HG02870 (cell line): ENCODE measurements around the gene ZRANB1.

Experiments used
- ATAC-seq: cut with Tn5 transposase; IDR thresholded peaks from one replicate; pipeline ENCODE4 v1.9.1; 2021; ENCODE audit warnings: mild to moderate bottlenecking, moderate library complexity; ENCODE audit not compliant: unreplicated experiment

ZRANB1 gene

DNA sequence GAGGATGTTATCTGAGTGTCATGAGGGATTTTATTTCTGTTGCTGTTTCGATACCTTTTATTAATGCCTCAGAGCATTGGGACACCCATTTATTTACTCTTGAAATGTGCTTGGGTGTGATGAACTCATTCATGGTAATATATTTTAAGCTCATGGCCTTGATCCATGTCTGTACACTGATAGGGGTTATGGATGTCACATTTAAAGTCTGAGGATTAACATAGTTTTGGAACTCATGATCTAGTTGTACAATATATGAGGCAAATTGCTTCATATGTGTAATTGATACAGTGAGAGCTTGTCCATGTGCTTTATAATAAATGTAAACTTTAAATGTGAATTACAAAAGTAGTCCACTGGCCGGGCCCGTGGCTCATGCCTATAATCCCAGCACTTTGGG, 23.0 kb upstream of the ZRANB1 start:
- no peak for ATAC-seq

- ATAC-seq, result no peak
These were observed 20.7 kb upstream of the ZRANB1 start for GRCh38 chr10:124921261-124921660.

DNA sequence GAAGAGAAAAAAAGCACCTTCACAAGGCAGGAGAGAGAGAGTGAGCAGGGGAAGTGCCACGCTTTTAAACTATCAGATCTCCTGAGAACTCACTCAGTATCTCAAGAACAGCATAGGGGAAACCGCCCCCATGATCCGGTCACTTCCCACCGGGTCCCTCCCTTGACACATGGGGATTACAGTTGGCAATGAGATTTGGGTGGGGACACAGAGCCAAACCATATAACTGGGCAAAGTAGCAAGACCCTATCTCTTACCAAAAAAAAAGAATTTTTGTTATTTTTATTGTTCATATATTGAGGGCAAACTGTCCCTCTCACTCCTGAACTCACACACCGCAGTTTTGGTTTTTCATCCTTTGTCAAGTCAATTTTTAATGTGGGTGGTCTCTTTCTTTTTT, 18.2 kb upstream of the ZRANB1 start:
- no peak for ATAC-seq

- ATAC-seq, result no peak
These were observed 15.4 kb upstream of the ZRANB1 start for GRCh38 chr10:124926548-124926947.

- ATAC-seq, result no peak
These were observed 13.8 kb upstream of the ZRANB1 start for GRCh38 chr10:124928087-124928486.

- no peak for ATAC-seq
These were observed 13.4 kb upstream of the ZRANB1 start for GRCh38 chr10:124928545-124928944.

DNA sequence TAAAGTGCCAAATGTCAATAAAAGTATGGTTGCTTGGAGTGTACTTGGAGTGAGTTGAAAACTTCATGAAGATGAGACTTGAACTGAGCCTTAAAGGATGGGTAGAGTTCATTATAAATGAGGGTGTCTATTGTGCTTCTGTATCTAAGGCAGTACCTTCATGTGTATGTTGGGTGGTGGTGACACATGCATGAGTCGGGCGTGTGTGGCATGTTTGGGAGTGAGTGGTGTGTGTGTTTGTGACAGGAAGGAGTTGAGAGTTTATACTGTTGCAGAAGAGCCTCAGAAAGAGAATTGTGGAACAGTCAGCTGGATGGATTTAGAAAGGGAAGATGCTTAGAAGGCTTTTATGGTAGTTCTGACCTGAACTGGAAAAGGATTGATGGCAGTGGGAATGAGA, 6.0 kb upstream of the ZRANB1 start:
- ATAC-seq, result no peak

DNA sequence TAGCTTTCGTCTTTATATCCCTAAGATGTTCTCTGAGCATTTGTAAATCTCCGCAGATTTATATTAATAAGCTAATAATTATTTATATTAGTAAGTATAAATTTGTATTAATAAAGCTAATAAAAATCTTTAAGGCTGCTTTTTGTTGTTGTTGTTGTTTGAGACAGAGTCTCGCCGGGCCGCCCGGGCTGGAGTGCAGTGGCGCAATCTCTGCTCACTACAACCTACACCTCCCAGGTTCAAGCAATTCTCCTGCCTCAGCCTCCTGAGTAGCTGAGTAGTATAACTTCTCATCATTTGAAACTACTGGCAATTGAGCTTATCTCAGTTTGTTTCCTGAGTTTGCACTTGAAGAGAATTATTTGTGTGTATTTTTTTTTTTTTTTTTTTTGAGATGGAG, 5.1 kb upstream of the ZRANB1 start:
- ATAC-seq, result no peak

GRCh38 chr10:124939290-124939689, 2.6 kb upstream of the ZRANB1 start:
- ATAC-seq, result no peak

GRCh38 chr10:124942317-124943169, 620 bp downstream of the ZRANB1 start:
- ATAC-seq, result no peak

DNA sequence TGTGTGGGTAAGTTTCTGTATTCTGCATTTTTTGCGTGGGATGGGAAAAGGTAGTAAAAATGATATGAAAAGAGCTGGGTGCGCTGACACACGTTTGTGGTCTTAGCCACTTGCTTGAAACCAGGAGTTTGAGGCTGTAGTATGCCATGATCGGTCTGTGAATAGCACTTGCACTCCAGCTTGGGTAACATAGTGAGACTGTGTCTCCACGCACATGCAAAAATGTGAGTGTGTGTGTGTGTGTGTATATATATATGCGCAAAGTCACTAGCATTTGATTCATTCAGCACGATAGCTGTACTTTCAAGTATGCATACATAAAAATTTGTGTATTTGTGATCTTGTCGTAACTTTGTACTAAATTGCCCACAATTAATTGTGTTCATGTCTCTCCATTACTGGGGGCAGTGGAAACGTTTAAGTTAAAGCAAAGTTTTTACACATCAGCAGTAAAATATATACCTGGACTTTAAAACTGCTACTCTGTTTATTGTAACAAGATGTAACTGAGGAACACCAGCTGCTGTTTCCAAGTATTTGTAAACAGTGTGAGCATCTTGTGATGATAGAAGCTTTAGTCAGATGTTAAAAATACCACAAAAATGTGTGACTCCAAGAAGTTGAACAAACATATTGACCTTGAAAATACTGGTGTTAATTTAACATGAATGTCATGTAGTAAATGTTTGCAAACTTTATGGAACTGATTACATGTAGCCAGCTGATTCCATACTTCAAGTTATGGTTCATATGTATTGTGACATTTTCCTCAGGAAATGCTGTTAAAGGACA, 1.6 kb downstream of the ZRANB1 start:
- no peak for ATAC-seq

DNA sequence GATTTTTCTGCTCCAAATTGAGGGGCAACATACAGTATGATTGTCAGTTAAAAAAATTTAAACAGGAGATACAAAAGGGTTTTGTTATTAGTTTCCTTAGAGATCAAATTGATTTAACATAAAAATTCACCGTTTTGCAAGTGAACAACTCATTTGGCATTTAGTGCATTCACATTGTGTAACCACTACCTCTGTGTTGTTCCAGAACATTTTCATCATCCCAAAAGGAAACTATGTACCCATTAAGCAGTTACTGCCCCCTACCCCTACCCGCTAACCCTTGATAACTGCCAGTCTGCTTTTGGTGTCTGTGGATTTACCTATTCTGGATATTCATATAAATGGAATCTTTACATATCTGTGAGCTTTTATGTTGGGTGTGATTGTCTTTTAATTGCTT, 3.1 kb downstream of the ZRANB1 start:
- ATAC-seq, result no peak

DNA sequence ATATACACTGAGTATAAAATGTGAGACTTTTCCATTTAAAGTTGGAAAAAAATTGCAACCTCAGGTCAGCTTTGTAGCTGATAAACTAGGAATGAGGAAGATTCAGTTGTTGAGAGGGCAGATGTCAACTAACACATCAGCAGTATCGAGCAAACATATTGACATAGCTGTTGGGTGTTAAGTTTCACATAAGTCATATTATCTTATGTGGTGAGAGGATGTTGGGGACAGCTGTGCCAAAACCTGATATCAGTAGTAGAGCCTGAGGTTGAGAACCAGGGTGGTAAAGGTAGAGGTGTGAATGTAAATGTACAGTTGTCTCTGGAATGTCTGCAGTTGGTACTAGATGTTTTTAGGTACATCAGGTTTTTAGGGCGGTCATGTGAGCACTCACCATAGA, 5.0 kb downstream of the ZRANB1 start:
- no peak for ATAC-seq

GRCh38 chr10:124949543-124949942, 7.6 kb downstream of the ZRANB1 start:
- no peak for ATAC-seq

- no peak for ATAC-seq
These were observed 10.2 kb downstream of the ZRANB1 start for GRCh38 chr10:124952123-124952522.

DNA sequence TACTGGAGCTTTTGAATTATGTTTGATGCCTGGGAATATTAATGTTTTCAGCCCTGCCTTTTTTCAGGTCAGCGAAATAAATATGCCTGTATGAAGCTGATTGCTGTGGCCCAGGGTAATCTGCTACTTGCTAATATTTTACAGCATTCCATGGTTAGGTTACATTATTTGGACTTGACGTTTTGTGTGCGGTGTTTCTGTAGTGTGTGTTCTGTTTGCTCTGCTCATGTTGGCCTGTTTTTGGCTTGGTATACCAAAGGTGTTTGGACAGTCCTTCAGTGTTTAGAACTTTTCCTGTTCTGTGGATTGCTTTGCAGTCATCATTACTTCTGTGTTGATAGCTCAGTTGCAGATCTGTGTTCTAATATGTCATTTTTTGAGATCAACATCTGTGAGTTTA, 11.5 kb downstream of the ZRANB1 start:
- no peak for ATAC-seq

DNA sequence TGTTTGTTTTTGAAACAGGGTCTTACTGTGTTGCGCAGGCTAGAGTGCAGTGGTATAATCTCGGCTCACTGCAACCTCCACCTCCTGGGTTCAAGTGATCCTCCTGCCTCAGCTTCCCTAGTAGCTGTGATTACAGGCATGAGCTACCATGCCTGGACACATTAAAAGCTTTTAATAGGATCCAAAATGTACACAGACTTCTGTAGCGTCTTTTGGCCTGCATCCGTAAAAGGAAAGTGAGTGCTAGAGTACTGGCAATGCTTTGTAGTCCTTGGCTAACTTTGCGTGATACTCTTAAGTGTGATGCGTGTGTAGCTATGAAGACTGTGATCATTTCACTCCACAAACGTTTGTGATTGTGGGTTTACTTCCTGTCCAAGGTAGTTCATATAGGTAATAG, 13.3 kb downstream of the ZRANB1 start:
- no peak for ATAC-seq

GRCh38 chr10:124955868-124956267, 13.9 kb downstream of the ZRANB1 start:
- ATAC-seq, result no peak

DNA sequence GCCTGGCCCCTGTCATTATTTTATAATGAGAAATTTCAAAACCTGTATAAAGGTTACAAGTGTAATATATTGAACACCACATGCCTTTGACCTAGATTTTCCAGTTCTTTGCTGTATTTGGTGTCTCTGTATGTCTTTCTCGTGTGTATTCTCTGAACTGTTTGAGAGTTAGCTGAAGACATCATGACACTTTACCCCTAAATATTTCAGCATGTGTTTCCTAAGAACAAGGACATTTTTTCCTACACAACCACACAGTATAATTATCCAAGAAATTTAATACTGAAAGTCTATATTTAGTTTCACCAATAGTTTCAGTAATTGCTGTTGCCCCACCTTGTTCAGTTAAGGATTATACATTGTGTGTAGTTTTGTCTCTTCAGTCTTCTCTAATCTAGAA, 14.8 kb downstream of the ZRANB1 start:
- ATAC-seq, result no peak

GRCh38 chr10:124957404-124957947, 15.6 kb downstream of the ZRANB1 start:
- no peak for ATAC-seq

- no peak for ATAC-seq
These were observed 17.6 kb downstream of the ZRANB1 start for GRCh38 chr10:124959564-124959963.

DNA sequence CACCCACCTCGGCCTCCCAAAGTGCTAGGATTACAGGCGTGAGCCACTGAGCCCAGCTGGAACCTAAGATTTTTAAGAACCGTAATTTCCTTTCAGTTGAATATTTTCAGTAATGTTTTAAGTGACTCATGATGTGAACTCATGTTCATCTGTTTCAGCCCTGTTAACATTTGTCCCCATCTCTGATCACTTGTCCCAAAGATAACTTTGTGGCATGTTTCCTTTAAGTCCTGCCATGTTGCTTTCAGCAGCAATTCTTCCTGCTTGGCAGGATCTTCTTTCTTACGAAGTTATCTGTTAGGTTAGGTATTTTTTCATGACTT, 19.3 kb downstream of the ZRANB1 start:
- no peak for ATAC-seq
